Fibroblast of pulmonary artery (primary cell): ENCODE data around the gene FA2H.

Experiments used
- DNase-seq: peaks from one replicate; pipeline ENCODE4 v3.0.0-alpha.2; 2010; ENCODE audit warnings: low read depth
- H3K4me3 ChIP-seq: replicated peaks from 2 replicates; pipeline ENCODE4 v1.5.1; 2011; ENCODE audit warnings: low read depth, mild to moderate bottlenecking, control low read depth, low read length, moderate library complexity
- TF ChIP-seq, protein P1 (sequence below): IDR thresholded peaks from 2 replicates; pipeline ENCODE4 v1.5.1; 2011; ENCODE audit warnings: mild to moderate bottlenecking, control low read depth, low read length, inconsistent platforms; ENCODE audit errors: missing control alignments

FA2H gene

DNA sequence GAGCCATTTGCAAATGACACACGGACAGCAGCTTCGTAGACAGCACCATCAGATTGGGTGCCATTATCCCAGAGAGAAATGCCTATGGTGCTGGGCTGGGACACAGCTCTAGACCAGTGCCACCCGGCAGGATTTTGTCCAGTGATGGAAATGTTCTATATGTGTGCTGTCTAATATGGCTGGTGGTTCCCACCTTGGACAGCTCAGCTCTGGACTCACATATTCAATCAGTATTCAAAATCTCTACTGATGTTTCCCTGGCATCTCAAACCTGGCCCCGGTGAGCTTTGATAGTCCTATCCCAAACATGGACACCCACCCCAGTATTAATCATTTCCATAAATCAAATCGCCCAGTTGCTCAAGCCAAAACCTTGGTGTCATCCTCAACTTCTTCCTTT, 23.0 kb downstream of the FA2H start:
- H3K4me3 ChIP-seq = no peak overlapping the region
- DNase-seq = no peak
- TF ChIP-seq, protein P1, sequence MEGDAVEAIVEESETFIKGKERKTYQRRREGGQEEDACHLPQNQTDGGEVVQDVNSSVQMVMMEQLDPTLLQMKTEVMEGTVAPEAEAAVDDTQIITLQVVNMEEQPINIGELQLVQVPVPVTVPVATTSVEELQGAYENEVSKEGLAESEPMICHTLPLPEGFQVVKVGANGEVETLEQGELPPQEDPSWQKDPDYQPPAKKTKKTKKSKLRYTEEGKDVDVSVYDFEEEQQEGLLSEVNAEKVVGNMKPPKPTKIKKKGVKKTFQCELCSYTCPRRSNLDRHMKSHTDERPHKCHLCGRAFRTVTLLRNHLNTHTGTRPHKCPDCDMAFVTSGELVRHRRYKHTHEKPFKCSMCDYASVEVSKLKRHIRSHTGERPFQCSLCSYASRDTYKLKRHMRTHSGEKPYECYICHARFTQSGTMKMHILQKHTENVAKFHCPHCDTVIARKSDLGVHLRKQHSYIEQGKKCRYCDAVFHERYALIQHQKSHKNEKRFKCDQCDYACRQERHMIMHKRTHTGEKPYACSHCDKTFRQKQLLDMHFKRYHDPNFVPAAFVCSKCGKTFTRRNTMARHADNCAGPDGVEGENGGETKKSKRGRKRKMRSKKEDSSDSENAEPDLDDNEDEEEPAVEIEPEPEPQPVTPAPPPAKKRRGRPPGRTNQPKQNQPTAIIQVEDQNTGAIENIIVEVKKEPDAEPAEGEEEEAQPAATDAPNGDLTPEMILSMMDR = no peak

DNA sequence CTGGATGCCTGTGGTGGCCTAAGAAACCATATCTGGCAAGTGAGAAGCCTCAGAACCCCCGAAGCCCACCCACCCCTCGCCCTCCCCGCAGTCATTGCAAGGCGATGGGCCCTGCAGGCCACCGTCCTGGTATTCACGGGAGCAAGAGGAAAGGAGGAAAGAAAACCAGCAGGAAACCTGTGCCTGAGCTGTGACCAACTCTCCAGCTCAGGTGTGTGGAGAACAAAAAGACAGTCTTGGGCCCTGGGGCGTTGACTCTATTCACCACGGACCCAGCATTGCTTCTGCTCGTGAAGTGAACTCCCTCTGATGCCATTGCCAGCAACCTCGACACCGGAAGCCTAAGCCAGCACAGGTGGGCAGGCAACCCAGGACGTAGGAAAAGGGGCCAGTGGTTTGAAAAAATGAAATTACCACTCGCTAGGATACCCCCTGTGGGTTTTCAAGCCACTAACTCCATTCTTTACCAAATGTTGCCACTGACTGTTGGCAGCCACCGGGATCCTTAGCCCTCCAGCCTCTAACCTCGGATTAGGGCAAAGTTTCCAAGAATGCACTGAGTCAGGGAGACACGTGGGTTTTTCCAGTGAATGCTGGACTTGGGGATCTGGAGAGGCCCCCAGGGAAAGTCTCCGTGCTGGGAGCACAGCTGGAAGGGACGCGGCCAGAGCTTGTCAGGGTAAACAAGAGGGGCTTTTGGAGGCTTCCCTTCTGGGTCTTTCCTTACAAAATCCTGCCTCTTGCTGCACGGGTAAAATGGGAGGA, 25.1 kb downstream of the FA2H start:
- TF ChIP-seq, protein P1 = no peak
- H3K4me3 ChIP-seq = no peak overlapping the region
- DNase-seq = no peak

DNA sequence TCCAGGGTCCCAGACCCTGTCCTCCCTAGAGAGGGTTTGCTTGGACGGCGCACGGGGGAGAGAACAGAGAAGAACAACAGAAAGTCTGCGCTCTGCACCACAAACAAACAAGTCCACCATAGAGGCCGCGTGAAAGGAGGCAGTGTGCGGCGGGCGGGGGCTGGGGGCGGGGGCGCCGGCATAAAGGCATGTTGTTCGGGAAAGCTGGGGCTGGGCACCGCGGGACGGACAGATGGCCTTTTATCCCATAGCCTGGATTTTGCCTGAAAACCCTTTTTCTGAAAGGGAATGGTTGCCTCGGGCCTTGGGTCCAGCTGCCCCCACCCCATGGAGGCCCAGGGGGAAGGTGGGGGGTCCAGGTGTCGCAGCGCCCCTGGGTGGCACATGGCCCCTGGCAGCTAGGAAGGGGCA, 26.0 kb downstream of the FA2H start:
- no peak for DNase-seq
- no peak overlapping the region for H3K4me3 ChIP-seq
- TF ChIP-seq, protein P1 = no peak

DNA sequence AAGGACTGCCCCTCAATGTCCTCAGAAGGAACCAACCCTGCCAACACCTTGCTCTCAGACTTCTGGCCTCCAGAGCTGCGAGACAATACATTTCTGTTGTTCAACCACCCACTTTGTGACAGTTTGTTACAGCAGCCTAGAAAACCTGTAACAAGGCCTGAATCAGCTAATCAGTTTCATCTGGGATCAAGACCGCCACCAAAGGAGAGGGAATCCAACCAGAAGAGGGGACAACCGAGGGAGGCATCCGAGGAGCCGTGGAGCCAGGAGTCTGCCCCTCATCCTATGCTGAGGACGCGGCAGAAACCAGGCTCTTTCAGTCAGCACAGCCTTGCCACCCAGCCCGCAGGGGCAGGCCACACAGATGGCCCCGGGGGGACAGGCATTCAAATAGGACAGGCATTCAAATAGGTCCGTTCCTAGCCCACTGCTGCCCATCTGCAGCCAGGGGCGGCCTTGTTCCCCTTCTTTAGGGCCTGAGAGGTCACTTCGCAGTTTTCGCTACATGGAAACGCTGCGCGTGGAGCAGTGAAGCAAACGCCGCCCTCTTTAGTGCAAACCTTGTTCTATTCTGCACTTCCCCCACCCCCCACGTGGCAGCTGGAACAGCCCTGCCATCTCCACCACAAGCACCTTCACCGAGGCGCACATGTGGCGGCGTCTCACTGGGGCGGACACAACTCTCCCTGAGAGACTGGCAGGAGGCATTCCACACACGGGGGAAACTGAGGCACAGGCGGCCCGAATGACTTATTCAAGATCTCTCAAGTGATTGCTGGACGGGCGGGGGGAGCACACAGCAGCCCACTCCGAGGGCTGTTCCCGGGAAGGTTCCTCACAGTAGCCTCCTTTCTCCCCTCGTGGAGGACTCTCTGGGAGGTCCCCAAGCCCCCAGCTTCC, 26.7 kb downstream of the FA2H start:
- H3K4me3 ChIP-seq = no peak overlapping the region
- DNase-seq = no peak
- TF ChIP-seq, protein P1 = no peak

DNA sequence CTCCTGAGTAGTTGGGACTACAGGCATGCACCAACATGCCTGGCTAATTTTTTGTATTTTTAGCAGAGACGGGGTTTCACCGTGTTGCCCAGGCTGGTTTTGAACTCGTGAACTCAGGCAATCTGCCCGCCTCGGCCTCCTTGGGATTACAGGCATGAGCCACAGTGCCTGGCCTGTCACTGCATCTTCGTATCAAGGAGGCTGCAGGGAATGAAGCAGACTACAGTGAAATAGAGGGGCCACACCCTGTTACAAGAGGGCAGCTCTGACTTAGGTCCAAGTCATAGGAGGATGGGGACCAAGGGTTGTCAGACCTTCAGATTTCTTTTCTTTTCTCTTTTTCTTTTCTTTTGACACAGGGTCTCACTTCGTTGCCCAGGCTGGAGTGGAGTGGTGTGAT, 28.7 kb downstream of the FA2H start:
- DNase-seq = no peak
- TF ChIP-seq, protein P1 = no peak
- no peak overlapping the region for H3K4me3 ChIP-seq

DNA sequence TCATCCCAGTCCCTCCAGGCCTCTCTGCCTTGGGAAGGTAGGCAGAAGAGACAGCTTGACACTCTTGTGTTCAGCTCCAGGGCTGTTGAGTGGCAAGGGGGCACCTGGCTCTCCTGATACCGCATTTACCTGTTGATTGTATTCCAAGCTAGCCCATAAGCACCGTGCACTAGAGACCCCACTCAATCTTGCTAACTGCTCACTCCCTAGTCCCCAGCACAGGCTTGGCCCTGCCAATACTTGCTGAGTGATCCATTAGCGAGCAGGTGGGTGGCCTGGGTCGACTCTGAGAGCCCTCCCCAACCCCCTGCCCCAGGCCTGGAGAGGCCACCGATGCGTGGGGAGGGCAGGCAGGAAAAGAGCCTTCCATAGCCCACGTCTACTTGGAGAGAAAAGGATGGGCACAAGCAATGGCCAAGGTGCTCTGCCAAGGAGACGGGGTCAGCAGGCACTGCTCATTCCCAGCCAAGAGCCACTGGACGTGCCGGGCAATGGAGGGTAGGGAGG, 29.5 kb downstream of the FA2H start:
- DNase-seq = no peak
- TF ChIP-seq, protein P1 = no peak
- H3K4me3 ChIP-seq = no peak overlapping the region
